ENCODE measurements around the gene LRRC3. TPM values are rescaled to one million over a fixed set of nuclear protein-coding genes. Genes with fewer than 3 reads are reported as not detected.

Gene LRRC3
- total RNA-seq, 2 donors from 2014 or later, result 3.5 TPM

DNA sequence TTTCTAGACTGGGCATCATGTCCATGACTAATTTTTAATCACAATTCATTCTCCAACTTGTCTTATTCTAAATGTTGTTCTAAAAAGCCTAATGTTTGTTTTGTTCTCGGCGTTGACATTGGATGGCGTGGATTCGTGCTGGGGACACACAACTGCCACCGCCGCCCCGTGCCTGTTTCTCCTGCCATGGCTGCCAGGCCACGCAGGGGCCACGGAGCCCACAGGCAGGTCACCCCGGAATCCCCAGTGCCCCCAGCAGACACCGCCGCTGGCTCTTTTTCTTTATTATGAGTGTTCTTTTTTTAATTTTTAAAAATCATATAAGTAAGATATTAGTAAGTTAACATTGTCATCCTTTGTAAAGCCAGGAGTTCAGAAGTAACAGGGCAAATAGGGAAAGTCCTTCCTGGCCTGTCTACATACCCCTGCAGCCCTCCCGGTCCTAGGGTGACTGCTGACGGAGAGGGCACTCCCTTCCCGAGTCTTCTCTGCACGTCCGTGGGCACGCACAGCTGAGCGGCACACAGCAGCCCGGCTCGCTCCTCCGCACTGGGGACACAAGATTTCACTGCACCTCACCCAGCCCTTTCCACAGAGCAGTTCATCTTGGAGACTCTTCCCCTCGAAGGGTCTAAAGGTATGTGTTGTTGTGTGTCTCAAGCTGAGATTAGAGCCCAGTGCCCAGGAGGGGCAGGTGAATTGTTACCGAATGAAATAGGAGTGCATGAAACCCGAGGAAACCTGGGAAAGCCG lies 52.5 kb downstream of the LRRC3 start:
- peaks cover 3% of the 10 kb centered on the region for H3K27me3 Mint-ChIP-seq
- no peak overlapping the region for H3K4me3 Mint-ChIP-seq
- H3K9me3 Mint-ChIP-seq, result no peaks in the 10 kb centered on the region
- no peak overlapping the region for H3K27ac Mint-ChIP-seq
- no peaks in the 10 kb centered on the region for H3K36me3 Mint-ChIP-seq (ENCODE audit: low read depth)
- H3K4me1 Mint-ChIP-seq, result no peaks in the 10 kb centered on the region
- ATAC-seq (replicated peaks), result no peak

DNA sequence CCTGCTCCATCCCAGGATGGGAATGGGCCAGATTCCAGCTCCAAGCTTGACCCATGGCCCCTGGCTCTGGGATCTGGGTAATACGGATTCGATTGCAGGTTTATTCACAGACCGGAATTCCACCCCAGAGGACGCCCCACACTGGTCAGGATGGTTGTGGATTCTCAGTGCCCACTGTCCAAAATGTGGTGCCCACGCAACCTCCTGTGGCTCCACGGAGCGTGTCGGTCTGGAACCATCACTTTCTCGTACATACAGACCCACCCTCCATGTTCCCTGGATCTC lies 53.1 kb downstream of the LRRC3 start:
- Mint-ChIP-seq H3K9me3 (no peaks in the 10 kb centered on the region), H3K27me3 (peaks cover 3% of the 10 kb centered on the region), H3K4me1 (no peaks in the 10 kb centered on the region), H3K4me3 (no peak overlapping the region), H3K27ac (no peak overlapping the region), H3K36me3 (ENCODE audit: low read depth) (no peaks in the 10 kb centered on the region)
- no peak for ATAC-seq (replicated peaks)

DNA sequence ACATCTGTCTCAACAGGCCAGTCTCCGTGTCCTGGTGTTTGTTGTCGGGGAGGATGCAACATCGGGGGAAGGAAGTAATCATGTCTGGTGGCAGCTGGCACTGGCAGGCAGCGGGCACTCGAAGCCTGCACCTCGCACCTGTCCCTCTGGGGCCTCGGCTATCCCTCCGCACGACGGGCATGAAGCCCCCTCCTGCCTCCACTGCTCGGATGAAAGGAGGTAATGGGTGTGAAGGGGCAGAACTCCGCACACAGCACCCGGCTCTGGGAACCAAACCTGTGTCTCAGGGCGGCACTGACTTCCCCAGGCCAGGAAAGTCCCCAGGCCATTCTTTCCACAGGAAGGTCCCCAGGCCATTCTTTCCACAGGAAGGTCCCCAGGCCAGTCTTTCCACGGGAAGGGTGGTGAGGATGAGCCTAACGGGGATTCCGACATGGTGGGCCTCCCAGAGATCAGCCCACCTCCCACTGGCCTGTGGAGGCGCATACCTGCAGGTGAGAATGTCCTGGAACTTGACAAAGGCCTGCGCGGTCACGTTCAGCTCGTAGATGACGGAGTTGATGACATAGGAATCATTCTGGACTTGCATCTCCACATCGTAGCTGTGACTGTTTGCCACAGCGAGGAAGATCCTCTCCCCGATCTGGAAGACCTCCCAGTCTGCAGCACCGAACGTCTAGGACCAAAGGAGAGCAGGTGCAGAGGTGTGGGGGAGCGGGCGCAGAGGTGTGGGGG lies 53.6 kb downstream of the LRRC3 start:
- no peaks in the 10 kb centered on the region for H3K9me3 Mint-ChIP-seq
- no peak overlapping the region for H3K27ac Mint-ChIP-seq
- no peaks in the 10 kb centered on the region for H3K4me1 Mint-ChIP-seq
- H3K36me3 Mint-ChIP-seq (ENCODE audit: low read depth), result no peaks in the 10 kb centered on the region
- no peak overlapping the region for H3K4me3 Mint-ChIP-seq
- peaks cover 3% of the 10 kb centered on the region for H3K27me3 Mint-ChIP-seq
- no peak for ATAC-seq (replicated peaks)

DNA sequence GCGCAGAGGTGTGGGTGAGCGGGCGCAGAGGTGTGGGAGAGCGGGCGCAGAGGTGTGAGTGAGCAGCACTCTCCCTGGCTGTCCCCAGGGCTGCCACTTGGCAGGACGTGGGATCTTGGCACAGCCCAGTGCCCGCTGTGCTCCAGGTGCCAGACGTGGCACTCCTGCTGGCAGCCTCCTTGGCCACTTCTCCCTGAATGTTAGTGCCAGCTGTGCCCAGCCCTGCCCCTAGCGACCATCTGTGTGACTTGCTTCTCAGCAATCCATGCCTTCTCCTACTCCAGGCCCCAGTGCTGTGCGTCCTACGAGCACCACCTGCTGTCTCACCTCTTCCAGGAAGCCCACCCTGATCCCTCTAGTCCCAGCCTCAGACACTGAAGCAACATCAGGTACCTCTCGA lies 54.2 kb downstream of the LRRC3 start:
- H3K27me3 Mint-ChIP-seq, result peaks cover 3% of the 10 kb centered on the region
- H3K27ac Mint-ChIP-seq, result no peak overlapping the region
- H3K36me3 Mint-ChIP-seq (ENCODE audit: low read depth), result no peaks in the 10 kb centered on the region
- no peak overlapping the region for H3K4me3 Mint-ChIP-seq
- H3K9me3 Mint-ChIP-seq, result no peaks in the 10 kb centered on the region
- no peak for ATAC-seq (replicated peaks)
- H3K4me1 Mint-ChIP-seq, result no peaks in the 10 kb centered on the region

DNA sequence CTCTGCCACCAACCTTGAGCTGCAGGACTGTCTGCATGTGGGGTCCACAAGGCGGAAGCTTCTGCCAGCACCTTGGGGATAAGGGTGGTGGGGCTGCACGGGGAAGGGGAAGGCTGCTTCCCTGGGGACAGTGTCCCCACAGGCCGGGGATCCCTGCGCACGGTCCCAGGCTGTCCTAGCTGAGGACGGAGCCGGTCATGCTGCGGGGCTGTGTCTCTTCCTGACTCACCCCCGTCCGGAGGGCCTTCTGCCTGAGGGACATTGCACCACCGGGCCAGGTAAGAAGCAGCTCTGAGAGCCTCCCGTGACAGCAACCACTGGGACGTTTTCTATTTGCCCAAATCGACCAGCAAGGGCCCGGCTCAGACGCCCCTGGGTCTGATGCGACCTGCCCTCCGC lies 54.8 kb downstream of the LRRC3 start:
- H3K9me3 Mint-ChIP-seq, result no peaks in the 10 kb centered on the region
- no peaks in the 10 kb centered on the region for H3K36me3 Mint-ChIP-seq (ENCODE audit: low read depth)
- H3K4me1 Mint-ChIP-seq, result no peaks in the 10 kb centered on the region
- H3K27ac Mint-ChIP-seq, result no peak overlapping the region
- peaks cover 3% of the 10 kb centered on the region for H3K27me3 Mint-ChIP-seq
- no peak overlapping the region for H3K4me3 Mint-ChIP-seq
- ATAC-seq (replicated peaks), result no peak

DNA sequence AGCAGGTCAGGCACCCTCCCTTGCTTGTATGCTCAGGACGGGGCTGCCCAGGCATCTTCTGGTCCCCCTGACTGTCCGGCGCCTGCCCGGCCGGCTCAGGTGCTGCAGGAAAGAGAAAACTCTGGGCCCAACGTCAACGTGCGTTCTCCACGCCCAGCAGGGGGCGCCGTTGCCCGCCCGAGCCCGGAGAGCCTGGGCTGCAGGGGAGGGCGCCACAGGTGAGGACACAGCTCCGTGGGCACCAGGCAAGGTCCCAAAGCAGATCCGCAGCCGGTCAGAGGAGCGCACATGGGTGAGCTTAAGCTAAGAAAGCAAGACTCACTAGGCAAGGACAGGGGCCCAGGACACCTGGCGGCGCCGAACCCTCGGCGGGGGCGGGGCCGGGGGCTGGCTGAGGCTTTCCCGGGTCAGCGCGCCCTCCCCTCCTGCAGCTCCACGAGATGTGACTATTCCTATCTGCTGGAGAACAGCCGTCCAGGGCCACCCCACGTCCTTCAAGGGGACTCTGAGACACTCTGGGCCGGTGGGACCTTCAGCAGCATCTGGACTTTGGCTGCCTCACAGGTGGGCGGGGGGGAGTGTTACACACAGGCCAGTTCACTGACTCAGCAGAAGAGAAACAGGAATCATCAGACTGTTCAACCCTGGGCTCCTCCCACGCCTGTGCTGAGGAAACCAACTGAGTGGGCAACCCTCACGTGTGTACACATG lies 55.4 kb downstream of the LRRC3 start:
- no peaks in the 10 kb centered on the region for H3K9me3 Mint-ChIP-seq
- H3K4me3 Mint-ChIP-seq, result peak overlapping the region; percentile 23
- peak; percentile 90 for ATAC-seq (replicated peaks)
- H3K36me3 Mint-ChIP-seq (ENCODE audit: low read depth), result no peaks in the 10 kb centered on the region
- H3K27ac Mint-ChIP-seq, result no peak overlapping the region
- H3K27me3 Mint-ChIP-seq, result peaks cover 3% of the 10 kb centered on the region
- no peaks in the 10 kb centered on the region for H3K4me1 Mint-ChIP-seq

DNA sequence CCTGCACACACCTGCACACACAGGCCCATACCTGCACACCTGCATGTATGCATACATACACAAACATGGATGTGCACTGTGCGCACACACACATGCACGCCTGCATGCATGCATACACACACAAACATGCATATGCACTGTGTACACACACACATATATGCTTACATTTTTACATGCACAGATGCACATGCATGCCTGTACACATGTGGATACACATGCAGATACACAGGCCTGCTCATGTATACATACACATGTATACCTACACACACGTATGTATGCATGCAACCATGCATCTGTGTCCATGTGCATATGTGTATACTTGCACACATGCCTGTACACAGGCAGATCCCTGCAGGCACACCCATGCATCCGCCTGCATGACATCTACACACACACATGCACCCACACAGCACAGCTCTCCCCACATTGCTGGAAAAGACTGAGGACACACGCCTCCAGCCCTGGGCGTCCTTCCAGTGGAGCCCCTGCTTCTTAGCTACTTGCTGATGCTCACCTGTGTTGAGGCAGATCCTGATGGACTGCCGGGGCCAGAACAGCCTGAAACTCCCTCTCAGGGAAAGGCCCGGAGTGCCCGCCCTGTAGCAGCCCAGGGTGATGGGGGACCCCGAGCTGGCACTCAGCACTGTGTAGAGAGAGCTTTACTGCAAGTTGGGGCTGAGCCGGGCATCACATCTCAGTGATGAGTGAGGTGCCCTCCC lies 56.1 kb downstream of the LRRC3 start:
- Mint-ChIP-seq H3K36me3 (ENCODE audit: low read depth) (no peaks in the 10 kb centered on the region), H3K27ac (no peak overlapping the region), H3K9me3 (no peaks in the 10 kb centered on the region), H3K4me3 (peak overlapping the region; percentile 23), H3K27me3 (peaks cover 3% of the 10 kb centered on the region), H3K4me1 (no peaks in the 10 kb centered on the region)
- no peak for ATAC-seq (replicated peaks)

Other genes starting within 250 kb of the LRRC3 start
- gene ICOSLG, start 214.6 kb upstream of the LRRC3 start, total RNA-seq, result 1 to 10 TPM; 2.0 to 6.4 TPM
- not detected for gene DNMT3L, start 193.6 kb upstream of the LRRC3 start, total RNA-seq
- gene AIRE, start 169.6 kb upstream of the LRRC3 start, total RNA-seq, result not detected
- gene PFKL, start 155.5 kb upstream of the LRRC3 start, total RNA-seq, result 100 to 1,000 TPM; 150 to 184 TPM
- 10 to 100 TPM; 13.7 to 16.4 TPM for gene CFAP410, start 116.1 kb upstream of the LRRC3 start, total RNA-seq
- gene TRPM2, start 101.9 kb upstream of the LRRC3 start, total RNA-seq, result 10 to 100 TPM; 10.7 to 25.6 TPM
- not detected for gene KRTAP10-1, start 84.7 kb downstream of the LRRC3 start, total RNA-seq
- gene KRTAP10-2, start 96.0 kb downstream of the LRRC3 start, total RNA-seq, result not detected
- not detected for gene KRTAP10-3, start 103.3 kb downstream of the LRRC3 start, total RNA-seq
- gene KRTAP10-4, start 118.2 kb downstream of the LRRC3 start, total RNA-seq, result not detected
- not detected for gene KRTAP10-5, start 125.1 kb downstream of the LRRC3 start, total RNA-seq
- gene KRTAP10-6, start 137.0 kb downstream of the LRRC3 start, total RNA-seq, result not detected
- gene KRTAP10-7, start 145.1 kb downstream of the LRRC3 start, total RNA-seq, result not detected
- gene KRTAP10-8, start 156.6 kb downstream of the LRRC3 start, total RNA-seq, result not detected
- not detected for gene KRTAP10-9, start 171.6 kb downstream of the LRRC3 start, total RNA-seq
- not detected for gene KRTAP10-10, start 181.8 kb downstream of the LRRC3 start, total RNA-seq
- gene KRTAP10-11, start 190.9 kb downstream of the LRRC3 start, total RNA-seq, result not detected
- gene KRTAP12-4, start 199.1 kb downstream of the LRRC3 start, total RNA-seq, result not detected
- not detected for gene KRTAP12-3, start 202.4 kb downstream of the LRRC3 start, total RNA-seq
- not detected for gene KRTAP12-2, start 211.4 kb downstream of the LRRC3 start, total RNA-seq
- not detected for gene KRTAP12-1, start 226.7 kb downstream of the LRRC3 start, total RNA-seq
- not detected for gene KRTAP10-12, start 241.7 kb downstream of the LRRC3 start, total RNA-seq

Measured in activated T-helper 17 cell treated with anti-CD3 and anti-CD28 coated beads, Interleukin-2, amount 50 U/mL, for 72 hours (primary cell).